Keratinocyte (primary cell): ENCODE measurements around the gene SELENBP1. TPM values are rescaled to one million over a fixed set of nuclear protein-coding genes. Genes with fewer than 3 reads are reported as not detected.

Experiments used
- DNase-seq: peaks from one replicate; pipeline ENCODE4 v3.0.0-alpha.2; 2011; ENCODE audit warnings: low read depth, missing footprints, low spot score
- FAIRE-seq: peaks from 2 replicates; lab custom pipeline; 2011; peaks lifted over from hg19 to GRCh38; lab: Jason Lieb, UNC
- H2AFZ ChIP-seq: 2 replicates; pipeline ENCODE4 v1.6.0; 2012; ENCODE audit warnings: low read length, control low read depth, inconsistent platforms; ENCODE audit not compliant: control insufficient read depth
- H3K27ac ChIP-seq: 2 replicates; pipeline ENCODE4 v1.5.1; 2011; ENCODE audit warnings: low read length; ENCODE audit not compliant: control insufficient read depth, insufficient read depth
- H3K27me3 ChIP-seq: 3 replicates; pipeline ENCODE4 v1.6.0; 2011; ENCODE audit warnings: low read length; ENCODE audit not compliant: control insufficient read depth, insufficient read depth; ENCODE audit errors: extremely low read depth
- H3K36me3 ChIP-seq, 2 experiments: 2 replicates in 1 of 2; 3 replicates in 1 of 2; pipeline ENCODE4 v1.5.1; 2011; ENCODE audit warnings: low read length in 2 of 2, mild to moderate bottlenecking in 1 of 2; ENCODE audit not compliant: control insufficient read depth in 2 of 2, insufficient read depth in 2 of 2; ENCODE audit errors: extremely low read depth in 1 of 2
- H3K4me1 ChIP-seq: 3 replicates; pipeline ENCODE4 v1.5.1; 2011; ENCODE audit warnings: low read length; ENCODE audit not compliant: control insufficient read depth, insufficient read depth; ENCODE audit errors: extremely low read depth
- H3K4me2 ChIP-seq: 3 replicates; pipeline ENCODE4 v1.6.0; 2011; ENCODE audit warnings: low read depth, low read length; ENCODE audit not compliant: control insufficient read depth, insufficient read depth; ENCODE audit errors: extremely low read depth
- H3K4me3 ChIP-seq, 3 experiments: fragments of 200-600 bp in 1 of 3; sonication (generic) in 1 of 3; 2 replicates in 2 of 3; 3 replicates in 1 of 3; pipeline ENCODE4 v1.5.1; 2011 to 2016; ENCODE audit warnings: low read length in 3 of 3, mild to moderate bottlenecking in 3 of 3, control low read depth in 2 of 3, inconsistent platforms in 1 of 3, low read depth in 1 of 3, mixed read lengths in 1 of 3, mixed run types in 1 of 3, moderate library complexity in 1 of 3; ENCODE audit not compliant: control insufficient read depth in 2 of 3, insufficient read depth in 2 of 3; ENCODE audit errors: extremely low read depth in 1 of 3
- H3K79me2 ChIP-seq: 2 replicates; pipeline ENCODE4 v1.6.0; 2012; ENCODE audit warnings: low read length; ENCODE audit not compliant: control insufficient read depth, insufficient read depth
- H3K9ac ChIP-seq: 3 replicates; pipeline ENCODE4 v1.6.0; 2011; ENCODE audit warnings: low read length; ENCODE audit not compliant: control insufficient read depth, insufficient read depth; ENCODE audit errors: extremely low read depth
- H3K9me1 ChIP-seq: 3 replicates; pipeline ENCODE4 v1.6.0; 2011; ENCODE audit warnings: low read length; ENCODE audit not compliant: control insufficient read depth, insufficient read depth; ENCODE audit errors: extremely low read depth
- H3K9me3 ChIP-seq: 2 replicates; pipeline ENCODE4 v1.5.1; 2012; ENCODE audit warnings: low read depth, low read length; ENCODE audit not compliant: control insufficient read depth
- H4K20me1 ChIP-seq: 3 replicates; pipeline ENCODE4 v1.6.0; 2011; ENCODE audit warnings: low read length; ENCODE audit not compliant: control insufficient read depth, insufficient read depth; ENCODE audit errors: extremely low read depth
- CTCF ChIP-seq, 3 experiments: IDR thresholded peaks in 1 of 3; conservative IDR thresholded peaks in 1 of 3; optimal IDR thresholded peaks in 1 of 3; 2 replicates in 2 of 3; 3 replicates in 1 of 3; pipeline versions ENCODE3 to v1.5.1; 2011; ENCODE audit warnings: low read length in 3 of 3, mild to moderate bottlenecking in 3 of 3, moderate library complexity in 2 of 3, control low read depth in 1 of 3, inconsistent platforms in 1 of 3; ENCODE audit not compliant: insufficient read depth in 2 of 3; ENCODE audit errors: extremely low read depth in 1 of 3
- EZH2 ChIP-seq: IDR thresholded peaks from one replicate; pipeline ENCODE4 v1.6.1; 2012; ENCODE audit warnings: inconsistent platforms, mild to moderate bottlenecking, low read length, moderate library complexity
- dilution Hi-C: fragments of 300-500 bp; cut with MboI; formaldehyde crosslinking; loops from one replicate; pipeline ENCODE4 v1.7.0; 2020; ENCODE audit warnings: low sequenced_read_pairs; ENCODE audit not compliant: extremely low pct_ligation_motif_present
- polyA plus RNA-seq, 5 experiments: library from polyadenylated mRNA; depleted of rRNA in 3 of 5; stranded (reverse) in 3 of 5; stranded (forward) in 1 of 5; unstranded in 1 of 5; fragments of >200 nt; gene quantifications; 1 replicate in 1 of 5; 2 replicates in 3 of 5; 3 replicates in 1 of 5; pipeline versions ENCODE4 v1.2.1 to v1.2.3, GENCODE V29; 2011 to 2012; ENCODE audit warnings: missing spikeins in 2 of 5, low read depth in 1 of 5, low replicate concordance in 1 of 5

Gene SELENBP1
- polyA plus RNA-seq, 1 donor (not counting 4 experiments of a cell fraction or from before 2014, with no cell fraction given), result 3.0 TPM

- H3K79me2 ChIP-seq, result no peaks in the 10 kb centered on the region
- H3K9me1 ChIP-seq, result no peaks in the 10 kb centered on the region
- H3K4me1 ChIP-seq, result no peaks in the 10 kb centered on the region
- no peak overlapping the region for H3K9ac ChIP-seq
- no peaks in the 10 kb centered on the region for H3K9me3 ChIP-seq
- DNase-seq (no peak), FAIRE-seq (no peak)
- no peak for TF ChIP-seq EZH2
- TF ChIP-seq CTCF (optimal IDR thresholded peaks at IDR 0.05 in 1 of 3, IDR thresholded peaks at IDR 0.05 in 1 of 3, conservative IDR thresholded peaks at IDR 0.05 in 1 of 3; ENCODE audit: extremely low read depth in 1 of 3, insufficient read depth in 2 of 3, low read length in 3 of 3), result no peak
- dilution Hi-C loops, result no loop called here
- no peaks in the 10 kb centered on the region for H3K36me3 ChIP-seq
- H3K4me2 ChIP-seq, result no peak overlapping the region
- no peak overlapping the region for H3K27ac ChIP-seq
- no peak overlapping the region for H3K4me3 ChIP-seq
- H4K20me1 ChIP-seq, result no peaks in the 10 kb centered on the region
- no peaks in the 10 kb centered on the region for H3K27me3 ChIP-seq
- no peak overlapping the region for H2AFZ ChIP-seq
Observed at GRCh38 chr1:151336556-151336955, 35.9 kb downstream of the SELENBP1 start.

GRCh38 chr1:151334822-151335221, 37.7 kb downstream of the SELENBP1 start:
- dilution Hi-C loops, result no loop called here
- TF ChIP-seq CTCF (optimal IDR thresholded peaks at IDR 0.05 in 1 of 3, IDR thresholded peaks at IDR 0.05 in 1 of 3, conservative IDR thresholded peaks at IDR 0.05 in 1 of 3; ENCODE audit: extremely low read depth in 1 of 3, insufficient read depth in 2 of 3, low read length in 3 of 3) (no peak), EZH2 (no peak)
- FAIRE-seq, result no peak

More at GRCh38 chr1:151334822-151335221, 37.7 kb downstream of the SELENBP1 start:
- H3K9me3 ChIP-seq, result no peaks in the 10 kb centered on the region
- H3K27ac ChIP-seq, result no peak overlapping the region
- no peak overlapping the region for H3K4me3 ChIP-seq
- no peak for DNase-seq
- H3K4me2 ChIP-seq, result no peak overlapping the region
- H3K36me3 ChIP-seq, result no peaks in the 10 kb centered on the region
- no peak overlapping the region for H2AFZ ChIP-seq
- no peak overlapping the region for H3K9ac ChIP-seq
- no peaks in the 10 kb centered on the region for H3K9me1 ChIP-seq
- H3K79me2 ChIP-seq, result no peaks in the 10 kb centered on the region
- H3K27me3 ChIP-seq, result no peaks in the 10 kb centered on the region
- H3K4me1 ChIP-seq, result no peaks in the 10 kb centered on the region
- H4K20me1 ChIP-seq, result no peaks in the 10 kb centered on the region
